ENCODE results near the gene KCTD7.
"Not testable (repeated sequence)": the region's sequence is repeated elsewhere in the genome, so short reads cannot be mapped to it uniquely, and the experiment has no call there.

KCTD7 gene

DNA sequence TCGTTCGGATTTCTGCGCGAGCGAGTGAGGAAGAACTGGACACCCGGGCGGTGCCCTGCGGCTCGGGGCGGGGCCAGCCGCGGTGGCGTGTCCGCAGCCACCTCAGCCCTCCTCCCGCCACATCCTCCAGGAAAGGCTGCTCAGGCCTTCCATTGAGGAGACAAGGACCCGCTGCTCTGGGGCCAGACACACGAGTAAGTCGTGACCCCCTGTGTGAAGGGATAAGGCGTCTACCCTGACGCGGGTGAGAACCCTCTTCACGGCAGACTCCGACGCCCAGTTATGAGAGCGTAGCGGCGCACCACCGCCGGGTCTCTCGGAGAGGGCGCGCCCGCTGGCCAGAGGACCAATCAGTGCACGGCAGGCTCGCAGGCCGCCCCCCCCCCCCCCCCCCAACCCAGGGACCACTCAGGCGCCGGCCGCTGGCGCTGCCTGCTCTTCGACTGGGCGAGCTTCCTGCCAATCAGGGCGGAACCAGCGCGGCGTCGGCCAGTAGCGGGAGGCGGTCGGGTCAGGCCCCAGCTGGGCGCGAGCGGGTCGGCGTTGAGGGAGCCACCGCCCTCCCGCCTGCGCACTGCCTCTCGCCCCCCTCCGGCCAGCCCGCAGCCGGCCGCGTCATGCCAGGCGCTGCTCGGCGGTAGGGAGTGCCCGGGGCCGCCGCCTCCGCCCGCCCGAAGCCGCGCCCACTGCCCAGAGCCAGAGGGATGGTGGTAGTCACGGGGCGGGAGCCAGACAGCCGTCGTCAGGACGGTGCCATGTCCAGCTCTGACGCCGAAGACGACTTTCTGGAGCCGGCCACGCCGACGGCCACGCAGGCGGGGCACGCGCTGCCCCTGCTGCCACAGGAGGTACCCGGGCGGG is at the start of gene KCTD7:
Gene KCTD7 (plus strand): TSS at position 521 of the 861 bp plus-strand sequence. CDS start 184 bp downstream, at position 705.
- peak; percentile 100 for DNase-seq (ENCODE audit: low spot score)

DNA sequence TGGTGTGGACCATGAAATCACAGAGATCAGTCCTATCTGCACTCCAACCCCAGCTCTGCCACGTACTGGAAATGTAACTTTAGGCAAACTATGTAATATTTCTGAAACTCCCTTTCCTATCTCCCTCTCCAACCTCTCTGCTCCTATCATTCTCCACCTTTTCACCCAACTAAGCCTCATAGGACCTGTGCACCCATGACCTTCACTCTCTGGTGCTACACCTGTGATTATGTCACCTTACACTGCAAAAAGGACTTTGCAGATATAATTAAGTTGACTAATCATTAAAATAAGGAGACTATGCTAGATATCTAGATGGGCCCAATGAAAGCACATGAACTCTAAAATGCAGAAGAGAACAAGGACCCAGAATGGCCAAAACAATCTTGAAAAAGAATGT is 48.3 kb upstream of the KCTD7 start:
- not testable (repeated sequence) for DNase-seq (ENCODE audit: low spot score)

DNA sequence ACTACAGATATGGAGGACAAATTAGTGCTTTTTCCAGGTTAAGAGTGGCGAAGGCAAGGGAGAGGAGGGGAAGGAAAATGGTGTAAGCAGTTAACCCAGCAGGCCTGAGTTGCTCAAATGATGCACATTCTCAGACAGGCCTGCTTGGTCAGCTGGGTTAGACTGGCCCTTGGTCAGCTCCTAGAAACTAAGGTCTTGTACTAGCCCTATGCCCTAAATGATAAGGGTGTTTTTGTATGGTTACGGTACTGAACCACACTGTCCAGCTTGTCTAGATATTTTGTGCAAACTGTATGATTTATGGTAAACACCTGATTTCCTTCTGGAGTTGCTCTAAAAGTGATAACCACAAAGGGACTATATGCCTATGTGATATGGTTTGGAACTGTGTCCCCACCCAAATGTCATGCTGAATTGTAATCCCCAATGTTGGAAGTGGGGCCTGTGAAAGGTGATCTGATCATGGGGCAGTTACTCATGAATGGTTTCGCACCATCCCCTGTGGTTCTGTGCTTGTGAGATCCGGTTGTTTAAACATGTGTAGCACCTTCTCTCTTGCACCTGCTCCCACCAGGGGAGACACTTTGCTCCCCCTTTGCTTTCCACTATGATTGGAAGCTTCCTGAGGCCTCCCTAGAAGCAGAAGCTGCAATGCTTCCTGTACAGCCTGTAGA is 45.7 kb upstream of the KCTD7 start:
- DNase-seq (ENCODE audit: low spot score), result not testable (repeated sequence)

DNA sequence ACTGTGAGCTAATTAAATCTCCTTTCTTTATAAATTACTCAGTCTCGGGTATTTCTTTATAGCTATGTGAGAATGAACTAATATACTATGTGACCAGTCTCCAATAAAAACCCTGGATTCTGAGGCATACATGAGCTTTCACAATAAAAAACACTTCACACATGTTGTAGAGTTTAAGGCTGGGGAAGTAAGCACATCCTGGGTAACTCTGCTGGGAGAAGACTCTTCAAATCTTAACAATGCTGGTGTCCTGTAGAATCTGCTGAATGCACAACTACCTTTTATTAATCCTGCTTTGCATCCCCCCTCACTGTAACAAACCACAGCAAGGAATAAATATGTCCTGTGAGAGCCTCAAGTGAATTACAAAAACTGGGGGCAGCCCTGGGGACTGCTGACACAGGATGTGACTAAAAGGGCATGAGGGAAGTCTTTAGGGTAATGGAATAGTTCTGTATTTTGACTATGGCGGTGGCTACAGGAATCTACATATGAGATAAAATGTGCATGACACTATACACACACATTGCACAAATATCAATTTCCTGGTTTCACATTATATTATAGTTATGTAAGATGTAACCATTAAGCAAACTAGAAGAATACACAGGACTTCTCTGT is 45.1 kb upstream of the KCTD7 start:
- no peak for DNase-seq (ENCODE audit: low spot score)

DNA sequence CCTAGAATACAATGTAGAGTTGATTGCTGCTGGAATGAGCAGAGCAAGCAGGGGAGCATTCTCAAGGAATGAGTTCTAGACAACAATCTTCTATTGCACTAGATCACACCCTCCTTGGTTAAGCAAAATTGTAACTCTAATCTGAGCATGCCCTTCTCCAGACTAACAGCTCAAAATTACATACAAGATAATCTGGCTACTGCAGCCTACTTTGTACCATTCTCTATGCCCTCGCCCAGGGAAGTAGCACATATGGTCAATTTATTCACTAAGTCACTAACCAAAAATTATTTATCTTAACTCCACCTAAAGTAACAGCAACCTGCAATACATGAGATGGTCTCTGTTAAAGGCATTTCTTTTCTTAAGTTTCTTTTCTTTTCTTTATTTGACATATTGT is 42.5 kb upstream of the KCTD7 start:
- no peak for DNase-seq (ENCODE audit: low spot score)

DNA sequence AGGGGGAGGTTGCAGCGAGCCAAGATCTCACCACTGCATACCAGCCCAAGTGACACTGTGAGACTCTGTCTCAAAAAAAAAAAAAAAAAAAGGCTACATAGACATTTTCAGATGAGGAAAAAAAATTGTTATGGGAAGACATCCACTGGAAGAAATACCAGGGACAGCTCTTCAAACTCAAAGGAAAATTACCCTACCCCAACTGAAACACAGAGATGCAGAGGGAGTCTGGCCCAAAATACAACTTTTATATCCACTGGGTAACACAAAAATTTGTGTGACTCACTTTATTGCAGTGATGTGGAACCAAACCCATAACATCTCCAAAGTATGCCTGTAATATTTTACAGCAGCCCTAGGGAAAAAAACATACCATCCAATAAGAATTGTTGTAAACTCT is 40.5 kb upstream of the KCTD7 start:
- not testable (repeated sequence) for DNase-seq (ENCODE audit: low spot score)

DNA sequence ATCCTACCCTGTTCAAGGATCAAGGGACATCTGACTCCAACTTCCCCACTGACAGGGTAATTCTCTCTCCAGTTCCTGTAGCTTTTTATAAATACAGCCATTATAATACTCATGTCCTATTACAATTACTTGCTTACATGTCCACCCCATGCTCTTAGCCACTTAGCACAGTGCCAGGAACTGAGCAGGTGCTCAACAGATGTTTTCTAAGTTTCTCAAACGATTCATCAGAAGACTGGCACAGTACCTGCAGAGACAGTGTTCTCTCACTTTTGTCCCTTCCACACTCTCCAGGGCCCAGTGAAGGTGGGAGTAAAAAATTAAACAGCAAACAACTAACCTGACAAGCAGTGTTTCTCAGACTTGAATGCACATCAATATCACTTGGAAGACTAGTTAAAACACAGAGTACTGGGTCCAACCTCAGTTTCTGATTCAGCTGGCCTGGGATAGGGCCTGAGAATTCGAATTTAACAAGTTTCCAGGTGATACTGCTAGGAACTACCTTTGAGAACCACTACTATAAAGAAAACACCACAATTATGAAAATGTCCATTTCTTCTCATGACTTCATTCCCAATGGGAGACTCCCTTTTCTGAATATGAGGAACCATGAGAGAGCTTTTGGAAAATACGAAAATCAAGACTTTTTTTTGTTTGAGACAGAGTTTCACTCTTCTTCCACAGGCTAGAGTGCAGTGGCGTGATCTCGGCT is 39.7 kb upstream of the KCTD7 start:
- not testable (repeated sequence) for DNase-seq (ENCODE audit: low spot score)

DNA sequence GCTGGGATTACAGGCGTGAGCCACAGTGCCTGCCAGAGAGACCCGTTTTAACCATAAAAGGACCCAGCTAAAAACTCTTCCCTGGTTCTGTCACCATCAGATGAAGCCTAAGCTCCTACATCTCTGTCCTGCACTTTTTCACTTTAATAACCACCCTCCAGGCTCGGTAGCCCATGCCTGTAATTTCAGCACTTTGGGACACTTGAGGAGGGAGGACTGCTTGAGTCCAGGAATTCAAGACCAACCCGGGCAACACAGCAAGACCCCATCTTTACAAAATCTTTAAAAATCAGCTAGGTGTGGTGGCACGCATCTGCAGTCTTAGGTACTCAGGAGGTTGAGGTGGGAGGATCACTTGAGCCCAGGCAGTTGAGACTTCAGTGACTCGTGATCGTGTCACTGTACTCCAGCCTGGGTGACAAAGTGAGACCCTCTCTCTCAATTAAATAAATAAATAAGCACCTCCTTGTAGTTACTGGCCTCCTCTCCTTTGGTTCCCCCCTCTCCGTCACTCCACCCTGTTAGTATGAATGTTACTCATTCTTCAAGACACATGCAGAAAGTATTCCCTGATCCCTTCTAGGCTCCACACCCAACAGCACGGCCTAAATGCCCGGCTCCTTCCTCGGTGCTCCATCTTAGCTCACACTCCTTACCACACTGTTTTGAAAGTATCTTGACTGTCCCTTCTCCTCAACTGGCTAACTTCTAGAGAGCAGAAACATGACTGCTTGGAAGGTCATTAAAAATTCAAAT is 38.2 kb upstream of the KCTD7 start:
- DNase-seq (ENCODE audit: low spot score), result not testable (repeated sequence)

DNA sequence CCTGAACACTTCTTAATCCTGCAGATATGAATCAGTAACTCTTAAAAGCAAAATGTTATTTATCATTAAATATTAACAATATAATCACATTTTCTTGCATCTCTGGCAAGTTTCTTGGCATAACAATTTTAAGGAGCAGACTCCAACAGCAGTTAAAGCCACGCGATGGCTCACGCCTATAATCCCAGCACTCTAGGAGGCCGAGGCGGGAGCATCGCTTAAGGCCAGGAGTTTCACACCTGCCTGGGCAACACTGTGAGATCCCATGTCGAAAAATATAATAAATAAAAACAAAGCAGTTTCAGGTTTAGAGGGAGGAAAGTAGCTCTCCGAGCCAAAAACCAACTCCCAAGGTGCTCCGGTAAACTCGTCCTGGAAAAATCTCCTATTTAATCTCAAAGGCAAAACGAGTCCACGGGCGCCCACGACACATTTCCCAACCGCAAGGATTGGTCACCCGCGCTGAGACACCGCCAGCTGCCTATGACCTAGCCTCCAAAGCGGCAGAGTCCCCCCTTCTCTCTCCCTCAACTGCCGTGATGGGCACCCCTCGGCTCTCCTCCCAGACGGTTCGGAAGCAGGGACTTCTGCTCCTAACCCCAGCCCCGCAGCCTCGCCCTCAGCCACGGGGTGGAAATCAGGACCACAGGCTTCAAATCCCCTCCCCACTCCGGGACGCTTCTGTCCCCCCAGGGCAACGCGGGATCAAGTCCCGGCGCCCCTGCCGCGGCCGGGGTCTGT is 37.5 kb upstream of the KCTD7 start:
- DNase-seq (ENCODE audit: low spot score), result not testable (repeated sequence)

DNA sequence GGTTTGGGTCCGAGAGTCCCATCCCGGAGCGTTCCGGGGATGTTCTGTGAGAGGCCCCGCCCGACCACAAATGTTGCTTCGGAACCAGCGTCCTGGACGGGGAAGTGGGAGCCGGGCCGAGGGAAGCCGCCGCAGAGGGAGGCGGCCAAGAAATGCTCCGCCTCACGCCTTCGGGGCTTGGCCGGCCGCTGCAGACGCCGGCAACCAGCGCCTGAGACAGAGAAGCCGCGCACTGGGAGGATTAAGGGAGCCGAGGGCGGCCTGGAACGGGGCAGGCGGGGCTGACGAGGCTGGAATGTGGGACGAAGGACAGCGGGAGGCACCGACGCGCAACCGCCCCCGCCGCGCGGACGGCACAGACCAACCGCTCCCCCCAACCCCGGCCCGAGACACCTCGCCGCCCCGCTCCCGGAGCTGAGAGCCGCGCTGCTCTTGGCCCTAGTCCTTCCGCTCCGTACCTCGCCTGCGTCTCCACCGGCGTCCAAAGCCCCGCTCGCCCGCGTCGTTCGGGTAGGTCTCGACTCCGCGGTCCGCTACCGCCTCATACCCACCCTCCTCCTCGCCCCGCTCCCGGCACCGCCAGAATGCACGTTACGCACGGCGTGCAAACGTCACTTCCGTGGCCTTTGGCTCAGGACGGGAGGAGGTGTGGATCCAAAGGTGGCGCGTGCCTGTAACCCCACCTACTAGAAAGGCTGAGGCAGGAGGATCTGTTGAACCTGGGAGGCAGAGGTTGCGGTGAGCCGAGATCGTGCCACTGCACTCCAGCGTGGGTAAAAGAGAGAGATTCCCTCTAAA is 36.7 kb upstream of the KCTD7 start:
- peak; percentile 99 for DNase-seq (ENCODE audit: low spot score)

DNA sequence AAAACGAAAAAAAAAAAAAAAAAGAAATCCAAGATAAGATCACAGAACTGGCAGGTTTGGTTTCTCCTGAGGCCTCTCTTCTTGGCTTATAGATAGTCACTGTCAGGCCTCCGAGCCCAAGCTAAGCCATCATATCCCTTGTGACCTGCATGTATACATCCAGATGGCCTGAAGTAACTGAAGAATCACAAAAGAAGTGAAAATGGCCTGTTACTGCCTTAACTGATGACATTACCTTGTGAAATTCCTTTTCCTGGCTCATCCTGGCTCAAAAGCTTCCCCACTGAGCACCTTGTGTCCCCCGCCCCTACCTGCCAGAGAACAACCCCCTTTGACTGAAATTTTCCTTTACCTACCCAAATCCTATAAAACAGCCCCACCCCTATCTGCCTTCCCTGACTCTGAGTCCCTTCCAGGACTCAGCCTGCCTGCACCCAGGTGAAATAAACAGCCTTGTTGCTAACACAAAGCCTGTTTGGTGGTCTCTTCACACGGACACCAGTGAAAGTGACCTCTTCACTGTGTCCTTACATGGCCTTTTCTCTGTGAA is 36.0 kb upstream of the KCTD7 start:
- not testable (repeated sequence) for DNase-seq (ENCODE audit: low spot score)

DNA sequence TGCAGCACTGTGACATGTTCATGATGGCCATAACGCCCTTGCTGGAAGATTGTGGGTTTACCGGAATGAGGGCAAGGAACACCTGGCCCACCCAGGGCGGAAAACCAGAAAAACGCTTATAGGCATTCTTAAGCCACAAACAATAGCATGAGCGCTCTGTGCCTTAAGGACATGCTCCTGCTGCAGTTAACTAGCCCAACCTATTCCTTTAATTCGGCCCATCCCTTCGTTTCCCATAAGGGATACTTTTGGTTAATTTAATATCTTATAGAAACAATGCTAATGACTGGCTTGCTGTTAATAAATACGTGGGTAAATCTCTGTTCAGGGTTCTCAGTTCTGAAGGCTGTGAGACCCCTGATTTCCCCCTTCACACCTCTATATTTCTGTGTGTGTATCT is 34.6 kb upstream of the KCTD7 start:
- not testable (repeated sequence) for DNase-seq (ENCODE audit: low spot score)

DNA sequence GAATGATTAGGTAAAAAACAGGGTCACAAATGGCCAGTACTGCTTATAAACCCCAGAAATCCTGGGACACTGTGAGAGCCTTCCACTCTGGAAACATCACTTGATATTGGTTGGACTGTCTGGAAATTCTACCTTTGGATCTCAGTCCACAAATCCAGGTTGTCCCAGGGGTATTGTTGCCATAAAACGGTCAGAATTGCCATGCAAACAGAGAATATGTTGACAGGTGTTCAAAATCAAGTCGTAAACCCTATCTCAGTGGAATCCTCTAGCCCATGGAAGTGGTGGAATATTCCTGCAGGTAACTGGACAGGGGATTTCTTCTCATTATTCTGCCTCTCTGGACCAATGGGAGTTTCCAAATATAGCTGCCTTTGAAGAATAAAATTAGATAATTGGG is 31.2 kb upstream of the KCTD7 start:
- peak; percentile 56 for DNase-seq (ENCODE audit: low spot score)

DNA sequence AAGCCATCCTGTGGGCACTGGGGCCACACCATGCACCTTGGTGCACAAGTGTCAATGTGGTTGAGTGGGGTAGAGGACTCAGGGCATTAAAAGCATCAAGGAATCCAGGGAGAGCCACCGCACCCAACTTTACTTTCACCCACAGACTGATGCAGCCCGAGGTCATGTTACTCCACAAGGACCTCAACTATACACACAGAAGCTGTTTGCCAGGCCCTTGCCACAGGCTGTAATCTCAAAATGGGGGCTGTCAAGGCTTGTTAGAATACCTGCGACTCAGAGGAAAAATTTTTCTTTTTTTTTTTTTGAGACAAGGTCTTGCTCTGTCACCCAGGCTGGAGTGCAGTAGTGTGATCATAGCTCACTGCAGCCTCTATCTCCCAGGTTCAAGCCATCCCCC is 26.5 kb upstream of the KCTD7 start:
- DNase-seq (ENCODE audit: low spot score), result no peak

DNA sequence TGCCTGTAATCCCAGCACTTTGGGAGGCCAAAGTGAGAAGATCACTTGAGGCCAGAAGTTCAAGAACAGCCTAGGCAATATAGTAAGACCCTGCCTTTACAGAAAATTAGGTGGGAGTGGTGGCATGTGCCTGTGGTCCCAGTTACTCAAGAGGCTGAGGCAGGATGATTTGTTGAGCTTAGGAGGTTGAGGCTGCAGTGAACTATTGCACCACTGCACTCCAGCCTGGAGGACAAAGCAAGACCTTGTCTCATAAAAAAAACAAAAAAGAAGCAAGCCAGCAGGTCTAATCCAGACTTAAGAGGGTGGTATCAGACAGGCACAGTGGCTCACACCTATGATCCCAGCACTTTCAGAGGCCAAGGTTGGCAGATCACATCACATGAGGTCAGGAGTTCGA is 24.5 kb upstream of the KCTD7 start:
- DNase-seq (ENCODE audit: low spot score), result no peak

DNA sequence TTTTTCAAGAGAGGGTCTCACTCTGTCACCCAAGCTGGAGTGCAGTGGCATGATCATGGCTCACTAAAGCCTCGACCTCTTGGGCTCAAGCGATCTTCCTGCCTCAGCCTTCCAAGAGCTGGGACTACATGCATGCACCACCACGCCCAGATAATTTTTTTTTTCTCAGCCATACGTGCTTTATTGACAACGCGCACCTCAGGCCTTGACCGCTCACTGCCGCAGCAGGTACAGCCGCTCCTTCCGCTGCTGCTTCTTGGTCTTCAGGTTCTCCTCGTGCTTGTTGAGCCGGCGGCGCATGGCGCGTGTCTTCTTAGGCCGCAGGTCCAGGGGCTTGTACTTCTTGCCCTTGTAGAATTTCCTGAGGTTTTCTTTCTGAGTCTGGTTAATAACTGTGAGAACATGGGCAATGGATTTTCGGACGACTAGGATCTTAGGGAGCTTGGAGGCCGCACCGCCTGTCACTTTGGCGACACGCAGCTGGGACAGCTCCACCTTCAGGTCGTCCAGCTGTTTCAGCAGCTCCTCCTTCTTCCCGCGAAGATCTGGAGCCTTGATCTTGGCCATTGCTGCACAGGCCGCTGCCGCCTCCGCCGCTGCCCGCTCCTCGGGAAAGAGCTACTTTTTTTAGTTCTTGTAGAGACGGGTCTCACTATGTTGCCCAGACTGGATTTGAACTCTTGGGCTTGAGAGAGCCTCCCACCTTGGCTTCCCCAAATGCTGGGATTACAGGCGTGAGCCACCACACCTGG is 22.0 kb upstream of the KCTD7 start:
- not testable (repeated sequence) for DNase-seq (ENCODE audit: low spot score)

DNA sequence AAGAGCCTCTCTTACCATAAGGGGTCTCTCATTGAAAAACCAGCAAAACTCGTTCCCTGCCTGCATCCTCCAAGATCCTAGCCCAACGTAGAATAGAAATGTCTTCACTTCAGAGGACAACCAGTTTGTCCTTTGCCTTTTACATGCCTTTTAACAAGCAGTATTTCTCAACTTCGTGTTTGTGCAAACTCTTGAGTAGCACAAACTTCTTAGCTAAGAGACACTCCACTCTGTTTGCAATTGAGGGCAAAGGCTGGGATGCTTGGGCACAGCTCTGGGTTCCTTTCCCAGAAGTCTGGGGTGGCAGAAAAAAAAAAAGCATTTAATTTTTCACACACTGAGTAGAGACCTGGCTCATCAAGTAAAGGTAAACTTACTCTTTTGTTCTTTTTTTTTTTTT is 19.5 kb upstream of the KCTD7 start:
- DNase-seq (ENCODE audit: low spot score), result no peak

DNA sequence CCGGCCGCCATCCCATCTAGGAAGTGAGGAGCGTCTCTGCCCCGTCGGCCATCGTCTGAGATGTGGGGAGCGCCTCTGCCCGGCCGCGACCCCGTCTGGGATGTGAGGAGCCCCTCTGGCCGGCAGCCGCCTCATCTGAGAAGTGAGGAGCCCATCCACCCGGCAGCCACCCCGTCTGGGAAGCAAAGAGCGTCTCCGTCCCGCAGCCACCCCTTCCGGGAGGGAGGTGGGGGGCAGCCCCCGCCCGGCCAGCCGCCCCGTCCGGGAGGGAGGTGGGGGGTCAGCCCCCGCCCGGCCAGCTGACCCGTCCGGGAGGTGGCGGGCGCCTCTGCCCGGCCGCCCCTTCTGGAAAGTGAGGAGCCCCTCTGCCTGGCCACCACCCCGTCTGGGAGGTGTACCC is 14.1 kb upstream of the KCTD7 start:
- not testable (repeated sequence) for DNase-seq (ENCODE audit: low spot score)

DNA sequence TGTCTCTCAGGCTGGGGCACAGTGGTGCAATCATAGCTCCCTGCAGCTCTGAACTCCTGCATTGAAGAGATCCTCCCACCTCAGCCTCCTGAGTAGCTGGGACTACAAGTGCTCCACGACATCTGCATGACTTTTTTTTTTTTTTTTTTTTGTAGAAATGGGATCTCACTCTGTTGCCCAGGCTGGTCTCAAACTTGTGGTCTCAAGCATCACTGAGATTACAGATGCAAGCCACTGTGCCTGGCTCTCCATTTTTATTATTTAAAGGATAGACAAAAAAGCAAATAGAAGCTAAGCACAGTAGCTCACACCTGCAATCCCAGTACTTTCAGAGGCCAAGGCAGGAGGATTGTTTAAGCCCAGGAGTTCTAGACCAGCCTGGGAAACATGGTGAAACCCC is 13.0 kb upstream of the KCTD7 start:
- no peak for DNase-seq (ENCODE audit: low spot score)

Data from HuH-7 (cell line).